ENCODE measurements around the gene GAB2. TPM values are rescaled to one million over a fixed set of nuclear protein-coding genes. Genes with fewer than 3 reads are reported as not detected.
A peak's percentile ranks its signal among the peaks of the same experiment; 100 is the strongest.

The GAB2 gene
- polyA plus RNA-seq, 2 of the 4 experiments (the other 2 are of a cell fraction) = 2.8 to 4.7 TPM

- ChIA-PET POLR2A (no interaction called here), CTCF (interaction anchor here (1.9 to 2.2 kb wide), 2 partner anchors 9 to 20 kb away, joined by 4 to 6 read pairs; no protein-coding TSS in a partner anchor)
- H3K27ac ChIP-seq = no peak overlapping the region
- TF ChIP-seq PBX3 (IDR thresholded peaks at IDR 0.05) = no peak
- TF ChIP-seq EP300 (IDR thresholded peaks at IDR 0.05) = no peak
- TF ChIP-seq POLR2A (IDR thresholded peaks at IDR 0.05; ENCODE audit: low read length) = no peak
- H3K4me3 ChIP-seq = no peak overlapping the region
- FAIRE-seq = no peak
- H3K4me1 ChIP-seq = no peaks in the 10 kb centered on the region
- 72% methylated on average over 5 of the region's 5 CpGs for WGBS (ENCODE audit: missing lambda C conversion rate)
- H3K9me3 ChIP-seq = peaks cover 26% of the 10 kb centered on the region; the same call in 2 of the 3 replicates
- no peak overlapping the region for H3K4me2 ChIP-seq
- DNase-seq (ENCODE audit: low read depth in 1 of 2, low spot score in 1 of 2) = no peak
- ATAC-seq = no peak
These were observed 37.0 kb downstream of the GAB2 start for GRCh38 chr11:78380615-78381051.

- no peak for DNase-seq (ENCODE audit: low read depth in 1 of 2, low spot score in 1 of 2)
- ChIA-PET CTCF (interaction anchor here (1.5 kb wide), 1 partner anchor 37 kb away, joined by 4 read pairs; no protein-coding TSS in a partner anchor), POLR2A (no interaction called here)
- Histone ChIP-seq H3K4me1 (no peaks in the 10 kb centered on the region), H3K27ac (no peak overlapping the region), H3K4me2 (no peak overlapping the region), H3K4me3 (no peak overlapping the region), H3K9me3 (peaks cover 12% of the 10 kb centered on the region; the same call in 2 of the 3 replicates)
- TF ChIP-seq MAFK (IDR thresholded peaks at IDR 0.05; ENCODE audit: partially characterized antibody) (peak; percentile 63), CTCF (IDR thresholded peaks at IDR 0.05) (no peak), KDM1A (IDR thresholded peaks at IDR 0.05; ENCODE audit: low read depth) (no peak), CBX8 (IDR thresholded peaks at IDR 0.05) (no peak), EHMT2 (IDR thresholded peaks at IDR 0.05; ENCODE audit: low read depth) (no peak), ZSCAN20 (CRISPR knock-in tag; IDR thresholded peaks at IDR 0.05) (no peak)
- ATAC-seq = no peak
- WGBS (ENCODE audit: missing lambda C conversion rate) = 70% methylated on average over 3 of the region's 3 CpGs
- FAIRE-seq = no peak
These were observed 38.5 kb downstream of the GAB2 start for GRCh38 chr11:78379039-78379670.

- POLR2A ChIA-PET = no interaction called here
- CTCF ChIA-PET = no interaction called here
- TF ChIP-seq PBX3 (IDR thresholded peaks at IDR 0.05) (no peak), FOSB (CRISPR knock-in tag; IDR thresholded peaks at IDR 0.05) (no peak), HMGXB4 (CRISPR knock-in tag; IDR thresholded peaks at IDR 0.05; ENCODE audit: borderline replicate concordance) (no peak), ESRRA (IDR thresholded peaks at IDR 0.05; ENCODE audit: borderline replicate concordance, low read length) (no peak), PHF8 (IDR thresholded peaks at IDR 0.05; ENCODE audit: borderline replicate concordance, low read depth) (no peak), CTCF (IDR thresholded peaks at IDR 0.05) (no peak), ELK1 (IDR thresholded peaks at IDR 0.05; ENCODE audit: low read depth, low read length) (no peak), BCL3 (IDR thresholded peaks at IDR 0.05) (no peak), HEYL (CRISPR knock-in tag; IDR thresholded peaks at IDR 0.05) (no peak), CHD2 (IDR thresholded peaks at IDR 0.05; ENCODE audit: low read length, partially characterized antibody) (no peak), RAD21 (conservative IDR thresholded peaks at IDR 0.05 in 1 of 2, IDR thresholded peaks at IDR 0.05 in 1 of 2) (no peak)
- 66% methylated on average over 9 of the region's 9 CpGs for WGBS (ENCODE audit: missing lambda C conversion rate)
- no peak overlapping the region for H3K27ac ChIP-seq
- H3K4me3 ChIP-seq = no peak overlapping the region
- FAIRE-seq (no peak), ATAC-seq (no peak), DNase-seq (ENCODE audit: low read depth in 1 of 2, low spot score in 1 of 2) (no peak)
- H3K4me2 ChIP-seq = no peak overlapping the region
- H3K9me3 ChIP-seq = 0 out of 3 replicates have a peak, but pooled peaks cover 5% of the 10 kb centered on the region
- no peaks in the 10 kb centered on the region for H3K4me1 ChIP-seq
These were observed 39.8 kb downstream of the GAB2 start for GRCh38 chr11:78377625-78378418.
